Mucosa of gallbladder (tissue), 1 donor: ENCODE results near the gene MYBPHL. TPM values are rescaled to one million over a fixed set of nuclear protein-coding genes. Genes with fewer than 3 reads are reported as not detected.
A peak's percentile ranks its signal among the peaks of the same experiment; 100 is the strongest.
"Not testable (repeated sequence)": the region's sequence is repeated elsewhere in the genome, so short reads cannot be mapped to it uniquely, and the experiment has no call there.

Source experiments
- DNase-seq: peaks from one replicate; pipeline ENCODE4 v3.0.0-alpha.2; 2020; ENCODE audit warnings: low spot score
- total RNA-seq: library from RNA; stranded (reverse); gene quantifications from one replicate; pipeline ENCODE4 v1.2.1, GENCODE V29; 2021
- donor health status: DM: no; HTN: no; CAD: no.

The MYBPHL gene
- total RNA-seq, 1 donor from 2014 or later, result 0.20 TPM

DNA sequence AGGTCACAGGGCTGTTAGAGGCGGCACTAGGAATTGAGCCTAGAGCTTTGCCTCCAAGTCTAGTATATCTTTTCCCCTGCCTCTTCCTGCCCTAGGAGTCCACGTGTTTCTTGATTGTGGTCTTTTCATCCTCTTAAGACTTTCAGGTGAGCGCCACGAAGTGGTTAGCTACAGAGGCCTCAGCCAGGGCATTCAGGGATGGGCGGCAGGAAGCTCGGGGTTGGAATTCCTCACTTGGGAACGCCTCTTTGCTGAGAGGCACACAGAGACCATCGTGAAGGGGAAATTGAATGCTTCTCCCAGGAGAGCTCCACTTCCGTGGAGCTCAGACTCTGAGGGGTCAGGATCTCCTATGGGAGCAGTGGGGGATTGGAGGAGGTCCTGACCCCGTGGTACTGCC lies 820 bp downstream of the MYBPHL start:
- not testable (repeated sequence) for DNase-seq

DNA sequence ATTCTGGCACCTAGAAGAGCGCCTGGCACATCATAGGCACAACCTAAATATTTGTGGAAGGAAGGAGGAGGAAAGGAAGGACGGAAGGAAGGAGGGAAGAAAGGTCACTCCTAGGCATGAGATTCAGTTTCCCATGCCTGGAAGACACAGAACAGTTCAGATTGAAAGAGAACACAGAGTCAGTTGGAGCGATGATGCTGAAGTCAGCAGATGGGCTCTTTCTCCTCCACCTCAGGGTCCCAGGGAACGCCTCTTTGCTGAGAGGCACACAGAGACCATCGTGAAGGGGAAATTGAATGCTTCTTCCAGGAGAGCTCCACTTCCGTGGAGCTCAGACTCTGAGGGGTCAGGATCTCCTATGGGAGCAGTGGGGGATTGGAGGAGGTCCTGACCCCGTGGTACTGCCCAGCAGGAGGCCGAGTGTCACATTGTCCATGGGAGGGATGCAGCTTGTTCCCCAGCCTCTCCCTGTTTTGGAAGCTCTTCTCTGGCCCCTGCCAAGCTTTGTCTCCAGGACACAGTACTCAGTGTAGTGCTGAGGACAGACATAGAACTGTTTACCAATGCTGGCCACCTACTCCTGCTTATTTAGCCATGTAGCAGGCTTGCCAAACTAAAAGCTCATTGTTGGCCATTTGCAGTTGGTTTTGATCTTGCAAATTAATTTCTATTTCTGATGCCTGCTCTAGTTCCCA lies 2.4 kb downstream of the MYBPHL start:
- no peak for DNase-seq

- DNase-seq, result no peak
Measured at GRCh38 chr1:109301874-109302273, 4.9 kb downstream of the MYBPHL start.

DNA sequence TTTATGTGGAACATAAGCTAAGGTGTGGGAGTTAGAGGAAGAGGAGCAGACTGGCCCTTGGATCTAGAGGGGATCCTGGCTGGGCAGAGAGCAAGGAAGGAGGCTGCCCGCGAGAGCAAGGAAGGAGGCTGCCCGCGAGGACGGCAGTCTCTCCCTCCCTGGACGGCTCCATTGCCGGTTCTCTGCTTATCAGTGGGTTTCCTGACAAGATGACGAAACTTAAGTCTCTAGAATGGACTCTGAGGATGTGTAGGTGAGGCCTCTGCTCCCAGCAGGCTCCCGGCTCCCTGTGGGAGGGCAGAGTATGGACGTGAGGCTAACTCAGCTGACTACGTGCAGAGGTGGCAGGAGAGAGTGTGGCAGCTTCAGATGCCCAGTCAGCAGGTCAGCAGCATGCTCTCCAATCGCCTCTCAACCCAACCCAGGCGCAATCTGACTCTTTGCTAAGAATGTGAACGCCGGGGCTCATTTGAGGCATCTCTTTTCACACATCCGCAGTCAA lies 6.1 kb downstream of the MYBPHL start:
- no peak for DNase-seq

DNA sequence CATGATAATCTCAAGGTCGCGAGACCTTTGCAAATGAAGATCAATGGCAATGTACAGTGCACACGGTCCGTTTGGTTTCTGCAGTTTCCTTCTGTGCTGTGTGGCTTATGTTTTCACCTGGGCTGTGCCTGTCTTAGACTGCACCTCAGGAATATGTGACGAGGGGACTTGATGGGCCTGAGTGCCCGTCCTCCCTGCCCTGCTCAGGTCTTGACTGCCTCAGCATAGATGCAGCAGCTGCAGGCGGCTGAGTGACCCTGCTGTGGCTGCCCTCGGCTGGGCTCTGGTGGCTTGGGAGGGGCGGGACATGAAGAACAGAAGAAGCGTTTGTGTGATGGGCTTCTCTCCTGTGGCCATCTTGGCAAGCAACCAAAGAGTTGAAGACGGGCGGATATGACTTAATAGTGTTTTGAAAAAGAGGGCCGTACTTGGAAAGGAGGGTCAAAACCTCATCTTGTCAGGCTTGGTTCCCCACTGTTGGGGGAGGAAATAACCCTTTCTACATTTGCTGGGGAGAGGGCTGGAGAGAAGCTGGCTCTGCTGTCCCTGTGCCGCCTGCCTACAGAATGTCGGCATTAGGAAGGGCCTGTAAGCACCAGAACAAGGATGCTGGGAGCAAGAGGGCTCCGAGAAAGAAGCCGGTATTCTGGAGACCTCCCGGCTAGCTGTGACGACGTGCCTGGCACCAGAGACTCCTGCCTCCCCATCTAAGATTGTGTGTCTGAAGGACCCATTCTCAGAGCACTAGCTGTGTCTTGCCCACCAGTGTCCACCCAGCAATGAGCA lies 7.1 kb downstream of the MYBPHL start:
- DNase-seq, result no peak

- peak; percentile 37 for DNase-seq
Measured at GRCh38 chr1:109298666-109299557, 7.9 kb downstream of the MYBPHL start.

DNA sequence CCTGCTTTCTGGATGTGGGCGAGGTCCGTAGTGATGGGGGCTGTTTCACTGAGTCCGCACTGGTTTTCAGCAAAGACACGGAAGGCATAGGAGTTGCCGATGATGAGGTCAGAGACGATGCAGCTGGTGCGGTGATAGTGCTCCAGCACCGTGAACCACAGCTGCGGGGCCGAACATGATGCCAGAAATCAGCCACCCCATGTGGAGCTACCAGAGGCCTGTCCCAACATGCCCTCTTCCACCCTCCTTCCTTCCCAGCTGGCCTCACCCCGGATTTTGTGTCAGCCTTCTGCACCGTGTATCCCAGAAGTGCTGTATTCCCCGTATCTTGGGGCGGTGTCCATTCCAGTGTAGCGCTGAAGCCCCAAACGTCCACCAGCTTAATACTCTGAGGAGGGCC lies 10.0 kb downstream of the MYBPHL start:
- DNase-seq, result no peak

GRCh38 chr1:109295712-109296415 lies 10.9 kb downstream of the MYBPHL start:
- DNase-seq, result no peak

GRCh38 chr1:109294481-109294880 lies 12.3 kb downstream of the MYBPHL start:
- DNase-seq, result no peak

- DNase-seq, result no peak
Measured at GRCh38 chr1:109293026-109293425, 13.8 kb downstream of the MYBPHL start.

GRCh38 chr1:109292364-109292763 lies 14.4 kb downstream of the MYBPHL start:
- DNase-seq, result no peak

DNA sequence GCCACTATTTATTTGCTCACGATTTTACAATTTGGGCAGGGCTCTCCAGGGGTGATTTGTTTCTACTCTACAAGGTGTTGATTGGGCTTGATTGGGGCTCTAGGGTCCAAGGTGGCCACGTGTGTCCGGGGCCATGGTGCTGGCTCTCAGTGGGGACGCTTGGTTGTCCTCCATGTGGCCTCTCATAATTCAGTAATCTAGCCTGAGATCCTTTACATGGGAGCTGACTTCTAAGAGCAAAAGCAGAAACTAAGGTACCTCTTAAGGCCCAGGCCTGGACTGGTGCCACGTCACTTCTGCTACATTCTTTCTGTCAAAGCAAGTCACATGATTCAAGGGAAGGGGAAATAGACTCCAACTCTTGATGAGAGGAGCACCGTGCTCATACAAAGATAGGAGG lies 15.8 kb downstream of the MYBPHL start:
- no peak for DNase-seq

- DNase-seq, result no peak
Measured at GRCh38 chr1:109290137-109290536, 16.7 kb downstream of the MYBPHL start.

GRCh38 chr1:109286762-109287161 lies 20.0 kb downstream of the MYBPHL start:
- not testable (repeated sequence) for DNase-seq

- DNase-seq, result no peak
Measured at GRCh38 chr1:109283748-109284600, 22.8 kb downstream of the MYBPHL start.

DNA sequence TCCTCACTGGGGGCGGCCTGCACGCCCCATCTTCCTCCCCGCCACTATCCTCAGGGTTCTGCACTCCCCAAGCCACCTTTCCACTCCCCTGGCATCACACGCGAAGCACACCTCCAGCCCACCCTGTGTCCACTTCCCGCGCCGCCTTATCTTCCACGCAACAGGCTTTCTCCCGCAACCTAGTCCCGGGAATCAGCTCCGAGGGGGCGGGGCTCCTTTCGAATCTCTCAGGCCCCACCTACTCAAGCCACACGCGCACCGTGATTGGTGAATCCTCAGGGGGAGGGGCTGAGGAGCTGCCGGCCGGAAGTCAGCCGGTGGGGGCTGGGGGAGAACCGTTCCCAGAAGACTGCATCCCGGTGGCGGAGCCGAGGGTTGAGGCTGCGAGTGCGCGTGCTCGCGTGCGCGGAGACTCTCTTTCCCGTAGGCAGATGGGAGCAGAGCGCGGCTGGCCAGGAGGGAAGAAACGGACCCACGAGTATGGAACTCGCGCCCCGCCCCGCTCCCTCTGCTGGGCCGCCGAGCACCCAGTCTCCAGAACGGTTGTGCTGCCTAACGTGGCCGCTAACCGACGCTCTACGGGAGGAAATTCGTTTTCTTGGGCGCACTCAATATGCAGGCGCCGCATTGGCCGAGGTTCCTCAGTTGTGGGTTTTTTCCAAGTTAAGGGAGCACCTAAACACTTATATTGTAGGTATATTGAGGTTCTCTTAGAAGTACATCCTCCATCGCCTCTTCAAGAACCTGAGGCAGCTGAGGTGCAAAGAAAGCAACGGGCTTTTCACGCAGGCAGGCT lies 23.7 kb downstream of the MYBPHL start, which contains the start of gene PSRC1:
Gene PSRC1, minus strand, starts transcription at position 194 of the 796 bp plus-strand sequence.
- DNase-seq, result peak; percentile 96

DNA sequence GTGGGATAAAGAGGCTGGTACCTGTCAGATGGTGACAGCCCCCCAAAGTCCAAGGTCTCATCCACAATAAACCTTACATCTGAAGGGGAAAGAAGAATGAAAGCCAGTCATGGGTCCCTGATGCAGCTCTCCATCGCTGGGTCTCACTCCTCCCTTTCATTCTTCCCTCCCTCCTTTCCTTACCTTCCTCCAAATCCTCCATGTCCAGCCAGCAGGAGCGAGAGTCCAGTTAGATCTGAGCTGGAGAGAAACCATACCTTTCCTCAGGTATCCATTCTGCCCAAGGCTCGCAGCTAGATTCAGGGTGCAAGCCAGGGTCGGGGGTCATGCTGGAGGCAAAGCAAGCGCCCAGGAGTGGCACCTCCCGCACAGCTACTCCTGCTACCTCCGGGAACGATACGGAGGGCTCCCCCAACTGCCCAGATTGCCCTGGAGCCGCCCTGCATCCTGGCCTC lies 24.3 kb downstream of the MYBPHL start:
- DNase-seq, result no peak

- DNase-seq, result no peak
Measured at GRCh38 chr1:109281680-109282496, 24.9 kb downstream of the MYBPHL start.

DNA sequence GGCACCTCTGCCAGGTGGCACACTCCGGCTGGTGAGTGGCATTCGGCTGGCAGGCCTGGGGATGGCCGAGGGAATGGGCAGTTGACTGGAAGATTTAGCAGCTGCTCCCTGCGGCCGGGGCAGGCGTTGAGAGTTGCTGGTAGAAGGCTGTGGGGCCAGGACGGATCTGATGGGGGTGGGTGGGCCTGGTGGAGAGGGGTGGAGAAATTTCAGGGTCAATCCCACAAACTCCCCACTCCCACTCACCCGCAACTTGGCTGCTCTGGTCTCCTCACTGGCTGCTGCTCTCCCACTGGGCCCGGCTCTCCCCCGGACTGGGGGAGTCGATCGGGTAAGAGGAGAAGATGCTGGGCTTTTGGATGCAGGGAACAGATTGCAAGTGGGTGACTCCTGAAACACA lies 25.9 kb downstream of the MYBPHL start:
- no peak for DNase-seq
